GM12891 (cell line): ENCODE results near the gene MTA3.
"Not testable (repeated sequence)": the region's sequence is repeated elsewhere in the genome, so short reads cannot be mapped to it uniquely, and the experiment has no call there.

Experiments used
- DNase-seq: peaks from one replicate; pipeline ENCODE4 v3.0.0; 2011; ENCODE audit warnings: low spot score; ENCODE audit not compliant: insufficient read length
- FAIRE-seq: peaks from 2 replicates; lab custom pipeline; 2011; peaks lifted over from hg19 to GRCh38; lab: Jason Lieb, UNC
- PAX5 ChIP-seq: IDR thresholded peaks from 2 replicates; pipeline ENCODE4 v1.6.1; 2011; ENCODE audit warnings: low read length, moderate library complexity, mild to moderate bottlenecking; ENCODE audit not compliant: insufficient read depth, severe bottlenecking
- POLR2A ChIP-seq: IDR thresholded peaks from 2 replicates; pipeline ENCODE4 v1.6.1; 2011; ENCODE audit warnings: low read depth, low read length, control low read depth
- POLR2AphosphoS5 ChIP-seq: IDR thresholded peaks from 2 replicates; pipeline ENCODE4 v1.6.1; 2011; ENCODE audit warnings: low read depth, low read length, control low read depth
- POU2F2 ChIP-seq: IDR thresholded peaks from 2 replicates; pipeline ENCODE4 v1.6.1; 2011; ENCODE audit warnings: low read depth, mild to moderate bottlenecking, control low read depth, low read length, moderate library complexity
- SPI1 ChIP-seq: IDR thresholded peaks from 2 replicates; pipeline ENCODE4 v1.6.1; 2011; ENCODE audit warnings: low read depth, low read length, control low read depth
- TAF1 ChIP-seq: IDR thresholded peaks from 2 replicates; pipeline ENCODE4 v1.6.1; 2011; ENCODE audit warnings: low read depth, low read length, control low read depth

Gene MTA3

GRCh38 chr2:42624047-42624446 is 55.6 kb downstream of the MTA3 start:
- TF ChIP-seq PAX5 (no peak), SPI1 (no peak), TAF1 (no peak), POLR2A (no peak), POU2F2 (no peak), POLR2AphosphoS5 (no peak)
- FAIRE-seq, result no peak
- no peak for DNase-seq

GRCh38 chr2:42628024-42628423 is 59.6 kb downstream of the MTA3 start:
- FAIRE-seq, DNase-seq: not testable (repeated sequence)

GRCh38 chr2:42636934-42637333 is 68.5 kb downstream of the MTA3 start:
- TF ChIP-seq PAX5, result no peak
- FAIRE-seq, result no peak
- no peak for DNase-seq

GRCh38 chr2:42638080-42638784 is 69.8 kb downstream of the MTA3 start:
- DNase-seq (no peak), FAIRE-seq (no peak)
- TF ChIP-seq SPI1, result no peak
- TF ChIP-seq TAF1, result no peak
- TF ChIP-seq POLR2AphosphoS5, result no peak
- no peak for TF ChIP-seq POLR2A
- TF ChIP-seq POU2F2, result no peak
- TF ChIP-seq PAX5, result no peak

GRCh38 chr2:42639340-42640077 is 71.1 kb downstream of the MTA3 start:
- FAIRE-seq (no peak), DNase-seq (no peak)
- no peak for TF ChIP-seq POLR2AphosphoS5
- TF ChIP-seq SPI1, result no peak
- no peak for TF ChIP-seq POU2F2
- TF ChIP-seq PAX5, result no peak
- no peak for TF ChIP-seq TAF1

GRCh38 chr2:42640261-42640660 is 71.8 kb downstream of the MTA3 start:
- FAIRE-seq, result no peak

GRCh38 chr2:42642371-42642770 is 73.9 kb downstream of the MTA3 start:
- FAIRE-seq, DNase-seq: not testable (repeated sequence)

More at GRCh38 chr2:42640261-42640660, 71.8 kb downstream of the MTA3 start:
- no peak for DNase-seq
- no peak for TF ChIP-seq SPI1
- TF ChIP-seq PAX5, result no peak
- TF ChIP-seq POU2F2, result no peak
- no peak for TF ChIP-seq TAF1
- TF ChIP-seq POLR2AphosphoS5, result no peak
- no peak for TF ChIP-seq POLR2A

GRCh38 chr2:42645551-42645950 is 77.1 kb downstream of the MTA3 start:
- DNase-seq (no peak), FAIRE-seq (no peak)
- TF ChIP-seq POLR2AphosphoS5 (no peak), POU2F2 (no peak), PAX5 (no peak), SPI1 (no peak), POLR2A (no peak), TAF1 (no peak)

GRCh38 chr2:42648796-42649195 is 80.4 kb downstream of the MTA3 start:
- DNase-seq (no peak), FAIRE-seq (no peak)
- TF ChIP-seq POLR2A (no peak), PAX5 (no peak), POU2F2 (no peak), POLR2AphosphoS5 (no peak), TAF1 (no peak), SPI1 (no peak)

GRCh38 chr2:42651057-42651456 is 82.6 kb downstream of the MTA3 start:
- FAIRE-seq (no peak), DNase-seq (no peak)
- no peak for TF ChIP-seq SPI1
- no peak for TF ChIP-seq POU2F2
- no peak for TF ChIP-seq PAX5
- no peak for TF ChIP-seq POLR2A
- TF ChIP-seq TAF1, result no peak
- no peak for TF ChIP-seq POLR2AphosphoS5

GRCh38 chr2:42652086-42652485 is 83.7 kb downstream of the MTA3 start:
- TF ChIP-seq POU2F2 (peak; percentile 63; the same call in 1 of the 2 replicates), TAF1 (no peak)
- FAIRE-seq (peak; percentile 52), DNase-seq (no peak)
